Stimulated activated CD8-positive, alpha-beta memory T cell treated with anti-CD3 and anti-CD28 coated beads, Interleukin-12 subunit alpha, Interleukin-12 subunit beta, amount 100 ng/mL, for 1 hour (primary cell): Measurements from ENCODE around the gene OR52E2.
"Not testable (repeated sequence)": the region's sequence is repeated elsewhere in the genome, so short reads cannot be mapped to it uniquely, and the experiment has no call there.

Source experiments
- DNase-seq: peaks from one replicate; pipeline ENCODE4 v3.0.0-alpha.2; 2020; ENCODE audit warnings: low read depth

The OR52E2 gene

DNA sequence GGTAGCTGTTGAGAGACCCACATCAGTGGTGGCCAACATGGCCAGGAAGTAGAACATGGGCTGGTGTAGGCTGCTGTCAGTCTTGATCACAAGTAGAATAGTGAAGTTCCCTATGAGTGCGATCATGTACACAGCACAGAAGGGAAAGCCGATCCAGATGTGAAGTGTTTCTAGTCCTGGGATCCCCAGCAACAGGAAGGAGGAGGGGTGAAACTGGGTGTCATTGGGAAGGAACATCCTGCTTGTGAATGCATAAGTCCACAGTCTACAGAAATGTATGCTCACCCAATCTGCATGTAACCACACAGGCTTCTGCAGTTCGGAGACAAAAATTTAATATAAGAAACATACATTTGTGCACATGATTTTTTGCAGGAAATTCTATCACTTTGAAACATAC is at the start of gene OR52E2:
OR52E2 (minus strand) TSS at position 237 of the 400 bp plus-strand sequence; CDS start at position 237, 0 bp downstream.
- DNase-seq = no peak

DNA sequence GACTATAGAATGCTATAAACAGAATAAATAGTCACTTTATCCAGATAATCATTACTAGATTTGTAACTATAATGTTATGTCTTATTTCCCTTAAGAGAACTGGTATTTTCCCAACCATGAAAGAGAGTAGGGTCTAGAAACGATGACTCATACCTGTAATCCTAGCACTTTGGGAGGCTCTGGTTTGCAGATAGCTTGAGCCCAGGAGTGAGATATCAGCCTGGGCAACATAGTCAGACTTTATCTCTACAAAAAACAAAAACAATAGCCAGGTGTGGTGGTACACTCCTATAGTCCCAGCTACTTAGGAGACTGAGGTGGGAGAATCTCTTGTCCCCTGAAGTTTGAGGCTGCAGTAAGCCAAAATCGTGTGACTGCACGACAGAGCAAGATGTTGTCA is 47.9 kb upstream of the OR52E2 start:
- DNase-seq = no peak

DNA sequence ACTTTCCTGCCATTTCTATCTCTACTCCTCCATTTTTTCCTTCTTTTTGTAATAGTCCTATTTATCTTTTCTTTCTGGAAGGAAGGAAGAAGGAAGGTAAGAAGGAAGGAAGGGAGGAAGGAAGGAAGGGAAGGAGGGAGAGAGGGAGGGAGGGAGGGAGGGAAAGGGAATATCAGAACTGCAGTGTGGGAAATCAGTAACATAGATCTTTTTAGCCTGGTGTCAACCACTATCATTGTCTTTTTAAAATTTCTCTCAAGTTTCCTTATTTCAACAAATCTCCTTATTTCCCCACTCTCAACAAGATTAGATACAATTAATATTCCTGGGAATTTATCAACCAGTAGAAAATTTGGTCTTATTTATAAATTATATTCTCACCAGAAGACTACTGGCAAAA is 43.6 kb upstream of the OR52E2 start:
- DNase-seq = no peak

DNA sequence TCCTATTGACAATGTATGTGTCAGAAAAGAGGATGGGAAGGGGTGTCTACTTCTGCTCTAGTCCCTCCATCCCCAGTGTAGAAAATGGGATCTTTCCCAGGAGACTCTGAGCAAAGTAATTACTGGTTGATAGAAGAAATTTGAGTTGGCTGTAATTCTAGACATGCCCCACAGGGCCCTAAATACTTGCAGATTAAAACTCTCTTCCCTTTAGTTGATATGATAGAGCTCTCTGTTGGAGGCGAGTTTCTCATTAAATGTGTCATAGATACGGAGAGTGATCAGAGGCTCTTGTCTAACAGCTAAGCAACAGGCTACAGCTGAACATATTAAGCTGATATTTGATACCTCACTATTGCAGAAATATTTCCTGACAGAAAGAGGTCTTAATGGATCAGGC is 42.8 kb upstream of the OR52E2 start:
- DNase-seq = no peak

DNA sequence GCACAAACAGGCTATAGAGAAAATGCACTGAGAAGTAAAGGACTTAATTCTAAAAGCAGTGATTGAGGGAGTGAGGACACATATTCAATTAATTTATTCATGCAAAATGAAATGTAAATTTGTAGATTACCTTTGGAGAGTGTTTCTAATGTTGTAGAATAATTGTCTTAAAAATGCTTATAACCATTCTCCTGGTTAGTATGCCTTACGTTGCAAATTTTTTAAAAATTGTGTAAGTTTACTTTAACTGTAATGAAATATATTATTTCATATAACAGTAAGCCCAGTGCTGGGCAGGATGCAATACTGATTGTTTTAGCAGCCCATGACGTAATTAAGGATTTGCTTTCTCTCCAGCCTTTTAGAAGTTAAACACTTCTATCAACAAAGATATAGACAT is 36.6 kb upstream of the OR52E2 start:
- no peak for DNase-seq

- DNase-seq = no peak
Observed at GRCh38 chr11:5092821-5093585, 33.6 kb upstream of the OR52E2 start.

DNA sequence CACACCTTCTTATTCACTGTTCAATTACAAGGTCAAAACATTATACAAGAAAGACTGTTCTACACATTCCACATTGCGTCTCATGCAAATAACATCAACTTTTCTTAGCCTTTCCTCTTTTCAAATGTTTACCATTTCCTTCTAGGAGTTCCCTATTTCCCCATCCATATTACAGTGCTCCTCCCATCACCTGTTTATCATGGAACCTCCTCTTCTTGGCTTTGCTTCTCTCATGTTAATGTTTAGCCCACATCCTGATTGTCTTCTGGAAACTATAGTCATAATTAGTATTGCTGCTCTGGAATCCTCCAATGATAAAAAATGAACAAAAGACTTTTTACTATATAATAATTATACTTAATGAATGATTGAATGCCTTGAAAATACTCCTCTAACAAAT is 31.2 kb upstream of the OR52E2 start:
- no peak for DNase-seq

DNA sequence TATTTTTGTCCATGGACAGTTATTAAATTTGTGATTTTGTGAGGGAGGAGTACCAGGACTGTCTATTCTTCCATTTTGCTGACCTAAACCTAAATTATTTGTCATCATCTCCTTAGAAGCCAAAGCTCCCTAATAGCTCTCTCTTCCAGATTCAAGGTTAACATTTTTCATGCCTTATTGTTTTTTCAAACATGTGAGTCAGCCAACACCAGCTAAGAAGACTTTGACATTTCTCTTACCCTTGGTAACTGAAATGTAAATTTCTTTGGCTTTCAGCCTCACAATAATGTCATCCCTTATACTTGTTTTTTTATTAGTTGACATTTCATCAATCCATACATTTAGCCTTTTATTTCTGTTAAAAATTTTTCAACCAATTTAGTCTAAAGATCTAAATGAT is 29.1 kb upstream of the OR52E2 start:
- DNase-seq = no peak

DNA sequence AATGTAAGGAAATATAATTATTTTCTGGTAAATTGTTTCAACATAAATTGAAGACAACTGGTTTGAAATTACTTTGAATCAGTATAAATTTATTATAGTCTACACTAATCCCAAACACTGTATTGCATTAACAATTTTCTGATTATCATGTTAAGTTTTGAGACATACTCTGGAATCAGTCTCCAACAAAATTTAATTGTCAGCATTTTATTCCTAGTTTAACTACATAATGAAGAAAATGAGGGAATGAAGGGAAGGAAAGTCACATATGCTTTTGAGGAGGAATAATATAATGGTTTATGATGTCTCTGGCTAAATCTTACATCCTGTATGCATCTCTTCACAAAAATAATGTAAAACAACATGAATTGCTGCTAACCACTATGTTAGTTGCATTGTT is 24.2 kb upstream of the OR52E2 start:
- no peak for DNase-seq

- DNase-seq = no peak
Observed at GRCh38 chr11:5081405-5081804, 22.0 kb upstream of the OR52E2 start.

GRCh38 chr11:5071799-5072198 is 12.4 kb upstream of the OR52E2 start:
- DNase-seq = no peak

DNA sequence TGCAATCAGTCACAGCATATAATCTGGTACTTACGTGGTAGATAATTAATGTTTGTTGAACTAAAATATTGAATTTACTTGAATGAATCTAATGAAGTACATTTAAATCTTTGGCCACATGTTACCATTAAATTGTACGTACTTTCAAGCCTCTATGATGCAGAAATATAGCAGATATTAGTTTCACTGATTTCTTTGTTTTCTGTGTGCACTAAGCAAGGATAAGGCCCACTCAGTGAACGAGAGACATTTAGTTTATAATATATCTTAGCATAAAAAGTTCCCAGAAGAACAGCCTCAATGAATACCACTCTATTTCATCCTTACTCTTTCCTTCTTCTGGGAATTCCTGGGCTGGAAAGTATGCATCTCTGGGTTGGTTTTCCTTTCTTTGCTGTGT is 9.8 kb upstream of the OR52E2 start, which contains the start of gene OR52E1:
OR52E1 (plus strand) TSS at position 301 of the 400 bp plus-strand sequence.
- no peak for DNase-seq

GRCh38 chr11:5065027-5065426 is 5.6 kb upstream of the OR52E2 start:
- no peak for DNase-seq

DNA sequence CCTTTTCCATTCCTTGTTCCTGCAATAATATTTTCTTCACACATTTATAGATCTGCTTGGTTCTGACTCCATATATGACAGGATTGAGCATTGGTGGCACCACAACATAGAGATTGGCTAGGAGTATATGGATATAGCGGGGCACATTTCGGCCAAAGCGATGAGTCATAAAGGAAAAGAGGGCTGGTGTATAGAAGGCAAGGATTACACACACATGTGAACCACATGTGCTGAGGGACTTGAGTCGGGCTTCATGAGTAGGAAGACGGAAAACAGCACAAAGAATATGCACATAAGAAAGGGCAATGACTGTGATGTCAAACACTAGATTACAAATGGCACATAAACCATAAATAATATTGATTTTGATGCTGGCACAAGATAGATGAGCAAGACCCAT is 748 bp downstream of the OR52E2 start:
- DNase-seq = not testable (repeated sequence)

DNA sequence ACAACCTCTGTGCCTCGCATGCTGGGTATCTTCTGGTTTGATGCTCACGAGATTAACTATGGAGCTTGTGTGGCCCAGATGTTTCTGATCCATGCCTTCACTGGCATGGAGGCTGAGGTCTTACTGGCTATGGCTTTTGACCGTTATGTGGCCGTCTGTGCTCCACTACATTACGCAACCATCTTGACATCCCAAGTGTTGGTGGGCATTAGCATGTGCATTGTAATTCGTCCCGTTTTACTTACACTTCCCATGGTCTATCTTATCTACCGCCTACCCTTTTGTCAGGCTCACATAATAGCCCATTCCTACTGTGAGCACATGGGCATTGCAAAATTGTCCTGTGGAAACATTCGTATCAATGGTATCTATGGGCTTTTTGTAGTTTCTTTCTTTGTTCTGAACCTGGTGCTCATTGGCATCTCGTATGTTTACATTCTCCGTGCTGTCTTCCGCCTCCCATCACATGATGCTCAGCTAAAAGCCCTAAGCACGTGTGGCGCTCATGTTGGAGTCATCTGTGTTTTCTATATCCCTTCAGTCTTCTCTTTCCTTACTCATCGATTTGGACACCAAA is 12.6 kb downstream of the OR52E2 start:
- no peak for DNase-seq

DNA sequence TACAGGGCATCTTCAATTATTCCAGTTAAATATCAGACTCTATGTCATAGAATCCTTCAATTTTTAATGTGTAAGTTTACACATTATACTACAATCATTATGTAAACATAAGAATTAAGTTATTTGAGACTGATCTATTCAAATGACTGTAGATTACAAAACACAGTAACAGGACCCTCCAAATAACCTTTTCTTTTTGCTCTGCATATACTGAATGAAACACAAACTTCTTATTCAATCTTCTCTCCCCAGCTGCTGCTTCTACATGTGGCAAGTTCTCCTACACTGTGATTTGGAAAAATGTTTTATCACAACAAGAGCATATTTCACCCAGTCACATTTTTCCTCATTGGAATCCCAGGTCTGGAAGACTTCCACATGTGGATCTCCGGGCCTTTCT is 13.2 kb downstream of the OR52E2 start, which contains the start of gene OR52J3:
OR52J3 (plus strand) TSS at position 301 of the 400 bp plus-strand sequence; CDS start at position 301, 0 bp downstream.
- DNase-seq = no peak

GRCh38 chr11:5043380-5043779 is 16.0 kb downstream of the OR52E2 start:
- no peak for DNase-seq

DNA sequence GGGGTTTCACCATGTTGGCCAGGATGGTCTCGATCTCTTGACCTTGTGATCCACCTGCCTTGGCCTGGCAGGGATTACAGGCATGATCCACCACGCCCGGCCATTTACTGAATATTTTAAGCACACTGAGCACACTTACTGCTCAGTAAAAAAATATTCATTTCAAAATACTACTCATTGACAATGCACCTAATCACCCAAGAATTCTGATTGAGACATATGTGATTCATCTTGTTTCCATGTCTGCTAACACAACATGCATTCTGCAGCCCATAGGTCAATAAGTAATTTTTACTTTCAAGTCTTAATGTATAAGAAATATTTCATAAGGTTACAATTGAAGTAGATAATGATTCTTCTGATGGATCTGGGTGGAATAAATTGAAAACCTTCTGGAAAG is 17.3 kb downstream of the OR52E2 start:
- DNase-seq = no peak

DNA sequence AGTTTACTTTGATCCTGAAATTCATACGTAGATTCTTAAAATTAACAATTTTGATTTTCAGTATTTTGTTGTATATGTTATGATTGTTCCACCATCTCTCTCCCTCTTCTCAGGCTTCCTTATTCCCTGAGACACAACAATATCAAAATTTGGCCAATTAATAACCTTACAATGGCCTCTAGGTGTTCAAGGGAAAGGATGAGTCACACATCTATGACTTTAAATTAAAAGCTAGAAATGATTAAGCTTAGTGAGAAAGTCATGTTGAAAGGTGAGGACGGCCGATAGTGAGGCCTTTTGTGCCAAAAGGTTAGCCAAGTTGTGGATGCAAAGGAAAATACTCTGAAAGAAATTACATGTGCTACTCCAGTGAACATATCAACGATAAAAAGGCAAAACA is 18.6 kb downstream of the OR52E2 start:
- DNase-seq = no peak

DNA sequence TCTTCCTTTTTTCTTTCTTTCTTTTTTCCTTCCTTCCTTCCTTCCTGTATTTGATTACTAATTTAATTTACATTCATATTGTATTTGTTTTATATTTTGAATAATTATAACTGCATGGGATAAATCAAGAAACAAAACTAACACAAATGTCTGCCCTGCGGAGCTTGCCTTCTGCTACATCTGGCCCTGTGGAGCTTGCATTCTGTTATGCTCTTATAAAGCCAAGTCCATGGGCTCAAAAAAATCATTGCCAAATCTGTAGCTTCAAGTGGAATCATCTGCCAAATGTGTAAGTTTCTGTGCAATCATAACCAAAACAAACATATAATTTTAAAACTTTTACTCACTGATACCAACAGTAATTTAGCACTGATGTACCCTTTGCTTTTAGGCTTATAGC is 21.1 kb downstream of the OR52E2 start:
- no peak for DNase-seq

GRCh38 chr11:5037926-5038325 is 21.5 kb downstream of the OR52E2 start:
- no peak for DNase-seq

DNA sequence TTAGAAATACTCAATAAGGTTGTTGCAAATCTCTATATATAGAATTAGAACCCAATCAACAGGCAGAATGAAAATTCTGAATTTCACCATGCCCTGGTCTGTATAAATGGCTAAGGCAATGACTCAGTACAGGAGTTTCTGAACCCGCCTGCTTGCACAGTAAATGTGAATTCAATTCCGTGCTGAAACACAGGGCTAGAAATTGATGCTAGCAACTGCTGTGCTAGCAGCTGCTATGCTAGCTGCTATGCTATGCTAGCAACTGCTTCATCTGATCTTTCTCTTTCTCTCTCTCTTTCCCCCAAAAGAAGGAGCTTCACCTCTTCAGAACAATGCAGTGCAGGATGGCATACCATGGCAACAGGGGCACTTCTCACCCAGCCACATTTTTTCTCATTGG is 22.8 kb downstream of the OR52E2 start:
- no peak for DNase-seq

DNA sequence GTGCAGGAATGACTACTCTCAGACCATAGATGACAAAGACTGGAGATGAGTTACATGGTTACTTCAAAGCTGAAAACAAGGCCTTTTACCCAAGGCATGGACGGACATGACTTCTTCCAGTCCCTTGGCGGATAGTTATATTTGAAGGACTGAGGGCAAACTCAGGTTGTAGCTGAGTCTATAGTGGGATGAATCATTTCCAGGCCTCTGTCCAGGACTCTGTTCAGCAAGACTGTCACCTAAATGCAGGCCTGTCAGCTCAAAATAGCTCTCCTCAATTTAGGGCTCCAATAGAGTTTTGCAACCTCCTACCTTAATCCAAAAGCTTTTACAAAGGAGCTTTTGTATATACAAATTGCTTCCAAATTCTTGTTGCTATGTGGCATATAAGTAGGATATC is 37.4 kb downstream of the OR52E2 start:
- DNase-seq = no peak

DNA sequence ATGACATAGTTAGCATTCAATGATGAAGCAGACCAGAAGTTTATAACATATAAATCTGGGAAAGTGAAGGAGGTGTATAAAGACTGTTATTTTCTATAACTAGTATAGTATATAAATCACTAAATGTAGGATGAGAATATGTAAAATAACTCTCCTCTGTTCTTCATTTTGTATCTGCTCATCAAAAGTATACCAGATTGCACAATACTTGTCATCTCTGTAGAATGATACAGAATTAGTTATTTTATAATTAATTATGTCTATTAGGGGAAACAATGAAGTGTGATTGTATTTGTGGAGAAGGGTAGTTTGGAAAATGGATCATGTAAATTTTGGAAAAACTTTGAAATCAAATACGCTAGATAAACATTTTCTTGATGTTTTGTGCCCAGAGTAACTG is 46.4 kb downstream of the OR52E2 start:
- DNase-seq = no peak
